ENCODE results near the gene SUGP2.

- no peak for TF ChIP-seq CTCF (IDR thresholded peaks at IDR 0.05)
- no peak for TF ChIP-seq POLR2AphosphoS5 (IDR thresholded peaks at IDR 0.05)
- TF ChIP-seq POLR2A (IDR thresholded peaks at IDR 0.05), result no peak
These were observed 85.0 kb downstream of the SUGP2 start for GRCh38 chr19:18948075-18948975.

All from transverse colon (tissue), 4 donors.